Neutrophil (primary cell): ENCODE measurements around the gene PLEKHG3.

Experiments
- H3K27ac ChIP-seq: fragments of 200-600 bp; sonication (generic); 2 replicates; pipeline ENCODE4 v1.5.1; 2016; ENCODE audit warnings: mild to moderate bottlenecking, moderate library complexity
- H3K27me3 ChIP-seq: fragments of 200-600 bp; sonication (generic); 2 replicates; pipeline ENCODE4 v1.6.0; 2016; ENCODE audit warnings: mild to moderate bottlenecking
- H3K36me3 ChIP-seq: fragments of 200-600 bp; sonication (generic); 2 replicates; pipeline ENCODE4 v1.5.1; 2017
- H3K4me1 ChIP-seq, 2 experiments: fragments of 200-600 bp in 1 of 2; sonication (generic) in 1 of 2; 1 replicate in 1 of 2; 2 replicates in 1 of 2; pipeline versions ENCODE4 v1.5.1 to v1.6.1; 2013 to 2016; ENCODE audit warnings: low read depth in 1 of 2, low read length in 1 of 2, mild to moderate bottlenecking in 1 of 2, moderate library complexity in 1 of 2; ENCODE audit not compliant: control insufficient read depth in 1 of 2, insufficient read depth in 1 of 2
- H3K4me3 ChIP-seq, 2 experiments: fragments of 200-600 bp in 1 of 2; sonication (generic) in 1 of 2; 1 replicate in 1 of 2; 2 replicates in 1 of 2; pipeline ENCODE4 v1.5.1; 2013 to 2016; ENCODE audit warnings: low read depth in 1 of 2, low read length in 1 of 2, mild to moderate bottlenecking in 1 of 2, moderate library complexity in 1 of 2
- H3K9me3 ChIP-seq: fragments of 200-600 bp; sonication (generic); 2 replicates; pipeline ENCODE4 v1.5.1; 2016
- CTCF ChIP-seq: fragments of 200-600 bp; sonication (generic); IDR thresholded peaks from 2 replicates; pipeline ENCODE4 v1.5.1; 2016; ENCODE audit warnings: antibody characterized with exemption

Gene PLEKHG3

GRCh38 chr14:64683264-64683663, 21.0 kb upstream of the PLEKHG3 start:
- no peaks in the 10 kb centered on the region for H3K27me3 ChIP-seq
- no peaks in the 10 kb centered on the region for H3K9me3 ChIP-seq
- no peak overlapping the region for H3K27ac ChIP-seq
- H3K4me3 ChIP-seq = no peak overlapping the region
- H3K4me1 ChIP-seq = peaks cover 18 to 26% of the 10 kb centered on the region in 2 experiments
- H3K36me3 ChIP-seq = no peaks in the 10 kb centered on the region
- no peak for TF ChIP-seq CTCF

GRCh38 chr14:64684091-64684490, 20.1 kb upstream of the PLEKHG3 start:
- Histone ChIP-seq H3K27me3 (no peaks in the 10 kb centered on the region), H3K27ac (no peak overlapping the region), H3K9me3 (no peaks in the 10 kb centered on the region), H3K36me3 (no peaks in the 10 kb centered on the region), H3K4me3 (no peak overlapping the region), H3K4me1 (peaks cover 26 to 34% of the 10 kb centered on the region in 2 experiments)
- TF ChIP-seq CTCF = no peak

GRCh38 chr14:64685371-64686281, 18.6 kb upstream of the PLEKHG3 start:
- Histone ChIP-seq H3K9me3 (no peaks in the 10 kb centered on the region), H3K4me3 (no peak overlapping the region), H3K36me3 (no peaks in the 10 kb centered on the region), H3K27me3 (no peaks in the 10 kb centered on the region), H3K27ac (no peak overlapping the region), H3K4me1 (peaks cover 31% of the 10 kb centered on the region in 2 experiments)
- TF ChIP-seq CTCF = no peak

GRCh38 chr14:64686282-64686615, 18.0 kb upstream of the PLEKHG3 start:
- Histone ChIP-seq H3K9me3 (no peaks in the 10 kb centered on the region), H3K36me3 (no peaks in the 10 kb centered on the region), H3K4me3 (no peak overlapping the region), H3K27me3 (no peaks in the 10 kb centered on the region), H3K4me1 (peaks cover 30 to 31% of the 10 kb centered on the region in 2 experiments), H3K27ac (no peak overlapping the region)
- no peak for TF ChIP-seq CTCF

GRCh38 chr14:64688031-64688430, 16.2 kb upstream of the PLEKHG3 start:
- Histone ChIP-seq H3K4me3 (peak overlapping the region in 1 of 2 experiments; percentile 22), H3K36me3 (no peaks in the 10 kb centered on the region), H3K4me1 (peaks cover 33 to 34% of the 10 kb centered on the region in 2 experiments), H3K27me3 (no peaks in the 10 kb centered on the region), H3K27ac (peak overlapping the region; percentile 67), H3K9me3 (no peaks in the 10 kb centered on the region)
- TF ChIP-seq CTCF = peak; percentile 29
